Tibial nerve (tissue), 4 donors: ENCODE measurements around the gene PREP. TPM values are rescaled to one million over a fixed set of nuclear protein-coding genes. Genes with fewer than 3 reads are reported as not detected.

ENCODE experiments used
- DNase-seq, 2 donors: peaks; one replicate each; pipeline ENCODE4 v3.0.0-alpha.2; 2019; ENCODE audit warnings: low spot score in 2 of 2
- H3K27ac ChIP-seq, 4 donors: fragments of 200-600 bp; sonication (generic) in 3 of 4; one replicate each; pipeline ENCODE4 v1.5.1; 2017 to 2019; ENCODE audit warnings: mild to moderate bottlenecking in 1 of 4
- H3K27me3 ChIP-seq, 2 donors: fragments of 200-600 bp; sonication (generic) in 1 of 2; one replicate each; pipeline versions ENCODE4 v1.5.1 to v1.6.0; 2017 to 2019
- H3K36me3 ChIP-seq, 3 donors: fragments of 200-600 bp; sonication (generic); one replicate each; pipeline ENCODE4 v1.5.1; 2018 to 2019
- H3K4me1 ChIP-seq, 4 donors: fragments of 200-600 bp; sonication (generic) in 3 of 4; one replicate each; pipeline ENCODE4 v1.5.1; 2017 to 2019
- H3K4me3 ChIP-seq, 4 donors: fragments of 200-600 bp; sonication (generic) in 3 of 4; one replicate each; pipeline ENCODE4 v1.5.1; 2017 to 2019; ENCODE audit warnings: mild to moderate bottlenecking in 1 of 4, moderate library complexity in 1 of 4
- H3K9me3 ChIP-seq, 4 donors: fragments of 200-600 bp; sonication (generic) in 3 of 4; one replicate each; pipeline ENCODE4 v1.5.1; 2017 to 2019
- CTCF ChIP-seq, 5 experiments: fragments of 200-600 bp in 3 of 5; fragments of 450-650 bp in 2 of 5; sonication (generic) in 3 of 5; IDR thresholded peaks; one replicate each; pipeline ENCODE4 v1.5.1; 2016 to 2019; ENCODE audit warnings: antibody characterized with exemption in 5 of 5, mild to moderate bottlenecking in 3 of 5, moderate library complexity in 2 of 5
- EP300 ChIP-seq, 2 donors: sonication (generic); formaldehyde crosslinking; IDR thresholded peaks; one replicate each; pipeline ENCODE4 v1.6.1; 2017; ENCODE audit warnings: antibody characterized with exemption in 2 of 2, mild to moderate bottlenecking in 1 of 2
- POLR2A ChIP-seq, 2 donors: fragments of 450-650 bp; IDR thresholded peaks; one replicate each; pipeline ENCODE4 v1.6.1; 2017; ENCODE audit warnings: antibody characterized with exemption in 2 of 2, mild to moderate bottlenecking in 2 of 2, moderate library complexity in 2 of 2
- WGBS, 2 donors: methylation state at CpG; one replicate each; pipeline ENCODE4 v1.1.5; 2018; 5-methylcytosine and 5-hydroxymethylcytosine counted together
- total RNA-seq, 4 donors: library from RNA; depleted of rRNA; stranded (reverse); fragments of >200 nt; gene quantifications; one replicate each; pipeline ENCODE4 v1.1.0, GENCODE V29; 2016

PREP gene
- total RNA-seq, 4 donors from 2014 or later, result 19.7 to 21.9 (median 21.6) TPM

GRCh38 chr6:105326833-105327770 lies 75.8 kb downstream of the PREP start:
- no peak for DNase-seq

GRCh38 chr6:105326216-105326615 lies 76.7 kb downstream of the PREP start:
- peak overlapping the region in 2 of 4 donors; percentile 52 to 70 for H3K27ac ChIP-seq
- TF ChIP-seq EP300 (IDR thresholded peaks at IDR 0.05) (peak in 1 of 2 donors; percentile 57), CTCF (IDR thresholded peaks at IDR 0.05) (no peak), POLR2A (IDR thresholded peaks at IDR 0.05) (no peak)
- 27 to 29% methylated on average over 2 of the region's 2 CpGs for WGBS, 2 donors
- H3K36me3 ChIP-seq, result peaks cover 0 to 38% (median 0%) of the 10 kb centered on the region in 3 donors
- H3K9me3 ChIP-seq, result no peaks in the 10 kb centered on the region
- peaks cover 0 to 23% (median 10%) of the 10 kb centered on the region in 4 donors for H3K4me1 ChIP-seq
- no peaks in the 10 kb centered on the region for H3K27me3 ChIP-seq
- H3K4me3 ChIP-seq, result no peak overlapping the region
- DNase-seq, result peak in 1 of 2 donors; percentile 48

More at GRCh38 chr6:105326833-105327770, 75.8 kb downstream of the PREP start:
- TF ChIP-seq EP300 (IDR thresholded peaks at IDR 0.05), result no peak
- no peak for TF ChIP-seq CTCF (IDR thresholded peaks at IDR 0.05)
- TF ChIP-seq POLR2A (IDR thresholded peaks at IDR 0.05), result no peak
- no peaks in the 10 kb centered on the region for H3K27me3 ChIP-seq
- 48 to 50% methylated on average over 9 of the region's 9 CpGs for WGBS, 2 donors
- peak overlapping the region in 2 of 4 donors; percentile 52 to 70 for H3K27ac ChIP-seq
- H3K4me3 ChIP-seq, result no peak overlapping the region
- H3K4me1 ChIP-seq, result peaks cover 0 to 27% (median 10%) of the 10 kb centered on the region in 4 donors
- no peaks in the 10 kb centered on the region for H3K9me3 ChIP-seq
- H3K36me3 ChIP-seq, result peaks cover 0 to 37% (median 0%) of the 10 kb centered on the region in 3 donors

- DNase-seq, result no peak
- peaks cover 0 to 44% (median 0%) of the 10 kb centered on the region in 3 donors for H3K36me3 ChIP-seq
- H3K9me3 ChIP-seq, result no peaks in the 10 kb centered on the region
- TF ChIP-seq POLR2A (IDR thresholded peaks at IDR 0.05) (no peak), EP300 (IDR thresholded peaks at IDR 0.05) (no peak), CTCF (IDR thresholded peaks at IDR 0.05) (no peak)
- no peak overlapping the region for H3K4me3 ChIP-seq
- 64 to 71% methylated on average over 9 of the region's 9 CpGs for WGBS, 2 donors
- H3K27ac ChIP-seq, result no peak overlapping the region
- no peaks in the 10 kb centered on the region for H3K27me3 ChIP-seq
- H3K4me1 ChIP-seq, result peaks cover 0 to 23% (median 10%) of the 10 kb centered on the region in 4 donors
Measured at GRCh38 chr6:105324386-105324950, 78.4 kb downstream of the PREP start.

- TF ChIP-seq CTCF (IDR thresholded peaks at IDR 0.05) (no peak), EP300 (IDR thresholded peaks at IDR 0.05) (no peak), POLR2A (IDR thresholded peaks at IDR 0.05) (no peak)
- DNase-seq, result no peak
- Histone ChIP-seq H3K4me1 (peaks cover 0 to 23% (median 10%) of the 10 kb centered on the region in 4 donors), H3K9me3 (no peaks in the 10 kb centered on the region), H3K27ac (no peak overlapping the region), H3K4me3 (no peak overlapping the region), H3K27me3 (no peaks in the 10 kb centered on the region), H3K36me3 (peaks cover 0 to 34% (median 0%) of the 10 kb centered on the region in 3 donors)
- 90 to 98% methylated on average over 3 of the region's 3 CpGs for WGBS, 2 donors
Measured at GRCh38 chr6:105322499-105323225, 80.2 kb downstream of the PREP start.
